Type B pancreatic cell (in vitro differentiated cells): ENCODE measurements around the gene PPIG. TPM values are rescaled to one million over a fixed set of nuclear protein-coding genes. Genes with fewer than 3 reads are reported as not detected.
"Not testable (repeated sequence)": the region's sequence is repeated elsewhere in the genome, so short reads cannot be mapped to it uniquely, and the experiment has no call there.

Experiments
- DNase-seq: peaks from one replicate; pipeline ENCODE4 v3.0.0; 2021; ENCODE audit warnings: mixed read lengths; ENCODE audit not compliant: unreplicated experiment; ENCODE audit errors: extremely low spot score
- H3K27ac Mint-ChIP-seq: 2 replicates; pipeline ENCODE4 v1.8.0; 2021; ENCODE audit warnings: mild to moderate bottlenecking, mixed read lengths
- H3K27me3 Mint-ChIP-seq: 2 replicates; pipeline ENCODE4 v1.8.0; 2021; ENCODE audit warnings: mixed read lengths
- H3K36me3 Mint-ChIP-seq: 2 replicates; pipeline ENCODE4 v1.8.0; 2021; ENCODE audit warnings: mixed read lengths
- H3K4me1 Mint-ChIP-seq: one replicate; pipeline ENCODE4 v1.8.0; 2021; ENCODE audit warnings: mixed read lengths; ENCODE audit not compliant: unreplicated experiment
- H3K4me3 Mint-ChIP-seq: 2 replicates; pipeline ENCODE4 v1.8.0; 2021; ENCODE audit warnings: mild to moderate bottlenecking, mixed read lengths
- H3K9me3 Mint-ChIP-seq: 2 replicates; pipeline ENCODE4 v1.8.0; 2021; ENCODE audit warnings: mixed read lengths
- CTCF ChIP-seq: fragments of 200-600 bp; sonication (generic); conservative IDR thresholded peaks from 2 replicates; pipeline ENCODE4 v1.5.0; 2021; ENCODE audit warnings: antibody characterized with exemption, mild to moderate bottlenecking
- total RNA-seq: library from RNA; stranded (reverse); gene quantifications from 2 replicates; pipeline ENCODE4 v1.2.1, GENCODE V29; 2021; ENCODE audit warnings: low replicate concordance

Gene PPIG
- total RNA-seq, 1 donor from 2014 or later: 61.4 TPM

GRCh38 chr2:169609264-169609663 is 25.1 kb downstream of the PPIG start:
- Mint-ChIP-seq H3K4me1 (no peaks in the 10 kb centered on the region), H3K4me3 (no peak overlapping the region), H3K36me3 (peaks cover 38% of the 10 kb centered on the region), H3K27me3 (no peaks in the 10 kb centered on the region), H3K9me3 (no peaks in the 10 kb centered on the region), H3K27ac (no peak overlapping the region)
- no peak for DNase-seq
- TF ChIP-seq CTCF: no peak

- DNase-seq: no peak
- no peak for TF ChIP-seq CTCF
- Mint-ChIP-seq H3K4me3 (no peak overlapping the region), H3K36me3 (peaks cover 69% of the 10 kb centered on the region), H3K9me3 (peaks cover 9% of the 10 kb centered on the region), H3K27ac (no peak overlapping the region), H3K27me3 (no peaks in the 10 kb centered on the region), H3K4me1 (no peaks in the 10 kb centered on the region)
These were observed 29.7 kb downstream of the PPIG start for GRCh38 chr2:169613876-169614275.

GRCh38 chr2:169615982-169616381 is 31.8 kb downstream of the PPIG start:
- not testable (repeated sequence) for H3K27me3 Mint-ChIP-seq, H3K9me3 Mint-ChIP-seq, H3K4me3 Mint-ChIP-seq, DNase-seq, H3K4me1 Mint-ChIP-seq, H3K27ac Mint-ChIP-seq
- peaks cover 66% of the 10 kb centered on the region for H3K36me3 Mint-ChIP-seq

DNA sequence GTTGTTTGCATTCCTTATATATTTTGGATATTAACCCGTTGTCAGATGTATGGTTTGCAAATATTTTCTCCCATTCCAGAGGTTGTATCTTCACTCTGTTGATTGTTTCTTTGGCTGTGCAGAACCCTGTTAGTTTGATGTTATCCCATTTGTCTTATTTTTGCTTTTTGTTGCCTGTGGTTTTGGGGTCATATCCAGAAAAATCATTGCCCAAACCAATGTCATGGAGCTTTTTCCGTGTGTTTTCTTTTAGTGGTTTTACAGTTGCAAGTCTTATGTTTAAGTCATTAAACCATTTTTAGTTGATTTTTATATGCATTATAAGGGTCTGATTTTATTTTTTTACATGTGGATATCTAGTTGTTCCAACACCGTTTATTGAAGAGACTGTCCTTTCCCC is 35.8 kb downstream of the PPIG start:
- no peaks in the 10 kb centered on the region for H3K4me1 Mint-ChIP-seq
- H3K4me3 Mint-ChIP-seq: no peak overlapping the region
- H3K27me3 Mint-ChIP-seq: no peaks in the 10 kb centered on the region
- TF ChIP-seq CTCF: no peak
- H3K9me3 Mint-ChIP-seq: peaks cover 9% of the 10 kb centered on the region
- no peak overlapping the region for H3K27ac Mint-ChIP-seq
- H3K36me3 Mint-ChIP-seq: peaks cover 66% of the 10 kb centered on the region
- no peak for DNase-seq

GRCh38 chr2:169620509-169620908 is 36.4 kb downstream of the PPIG start:
- peaks cover 61% of the 10 kb centered on the region for H3K36me3 Mint-ChIP-seq
- H3K27ac Mint-ChIP-seq: no peak overlapping the region
- no peak overlapping the region for H3K4me3 Mint-ChIP-seq
- TF ChIP-seq CTCF: no peak
- no peak for DNase-seq
- no peaks in the 10 kb centered on the region for H3K4me1 Mint-ChIP-seq
- H3K9me3 Mint-ChIP-seq: peaks cover 6% of the 10 kb centered on the region
- H3K27me3 Mint-ChIP-seq: no peaks in the 10 kb centered on the region

- no peaks in the 10 kb centered on the region for H3K9me3 Mint-ChIP-seq
- peaks cover 38% of the 10 kb centered on the region for H3K36me3 Mint-ChIP-seq
- no peaks in the 10 kb centered on the region for H3K27me3 Mint-ChIP-seq
- H3K4me3 Mint-ChIP-seq: no peak overlapping the region
- no peak overlapping the region for H3K27ac Mint-ChIP-seq
- TF ChIP-seq CTCF: no peak
- no peaks in the 10 kb centered on the region for H3K4me1 Mint-ChIP-seq
- no peak for DNase-seq
These were observed 39.1 kb downstream of the PPIG start for GRCh38 chr2:169623235-169623634.
